ENCODE data around the gene RFTN2. TPM values are rescaled to one million over a fixed set of nuclear protein-coding genes. Genes with fewer than 3 reads are reported as not detected.
"Not testable (repeated sequence)": the region's sequence is repeated elsewhere in the genome, so short reads cannot be mapped to it uniquely, and the experiment has no call there.

RFTN2 gene
- total RNA-seq, 2 experiments from 2014 or later = 0.08 to 0.88 TPM

DNA sequence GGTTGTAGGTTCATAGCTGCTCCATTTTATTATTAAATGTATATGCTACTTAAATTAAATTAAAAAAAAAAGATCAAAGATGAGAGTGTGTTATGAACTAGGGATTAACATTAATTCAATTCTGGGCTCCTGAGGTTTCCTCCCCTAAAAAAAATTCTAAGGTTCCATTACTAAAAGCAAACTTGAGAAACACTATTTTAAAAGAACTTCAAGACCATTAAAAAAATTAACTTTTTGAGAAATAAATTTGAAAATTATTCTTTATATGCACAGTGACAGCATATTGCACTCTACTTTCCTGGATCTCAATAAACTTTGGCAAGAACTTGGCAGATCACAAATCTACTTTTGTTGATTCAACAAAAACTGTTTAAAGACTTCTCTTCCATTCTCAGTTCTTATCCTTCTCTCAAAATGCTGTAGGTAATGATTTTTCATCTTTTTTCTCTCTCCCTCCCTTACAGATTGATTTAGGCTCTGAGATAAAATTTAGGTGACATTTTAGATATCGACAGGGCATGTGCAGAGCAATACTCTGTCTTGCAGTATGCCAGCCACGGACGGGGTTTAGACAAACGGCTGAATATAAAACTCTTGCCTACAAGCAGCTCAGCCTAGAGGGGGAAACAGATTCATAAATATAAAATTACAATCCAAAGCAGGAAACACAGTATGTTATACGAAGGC, 29.2 kb upstream of the RFTN2 start:
- no peaks in the 10 kb centered on the region for H3K27me3 Mint-ChIP-seq
- DNase-seq (no peak), ATAC-seq (ENCODE audit: low read depth) (peak; percentile 39)
- H3K27ac Mint-ChIP-seq = peak overlapping the region; percentile 94
- POLR2A ChIA-PET = interaction anchor here (0.9 to 2.6 kb wide), 5 partner anchors 11 to 274 kb away, joined by 3 to 18 read pairs (median 6); partner anchors contain the start of genes HSPD1, HSPE1, MOB4 and SF3B1
- peaks cover 4% of the 10 kb centered on the region for H3K9me3 Mint-ChIP-seq
- H3K4me1 Mint-ChIP-seq = peaks cover 30% of the 10 kb centered on the region
- peak overlapping the region; percentile 89 for H3K4me3 Mint-ChIP-seq
- H3K36me3 Mint-ChIP-seq = peaks cover 12% of the 10 kb centered on the region

- H3K4me1 Mint-ChIP-seq = peaks cover 14% of the 10 kb centered on the region
- no peak for ATAC-seq (ENCODE audit: low read depth)
- POLR2A ChIA-PET = no interaction called here
- DNase-seq = no peak
- H3K27me3 Mint-ChIP-seq = no peaks in the 10 kb centered on the region
- no peak overlapping the region for H3K27ac Mint-ChIP-seq
- peaks cover 7% of the 10 kb centered on the region for H3K9me3 Mint-ChIP-seq
- H3K36me3 Mint-ChIP-seq = peaks cover 6% of the 10 kb centered on the region
- H3K4me3 Mint-ChIP-seq = no peak overlapping the region
Measured at GRCh38 chr2:197700960-197701359, 25.6 kb upstream of the RFTN2 start.

DNA sequence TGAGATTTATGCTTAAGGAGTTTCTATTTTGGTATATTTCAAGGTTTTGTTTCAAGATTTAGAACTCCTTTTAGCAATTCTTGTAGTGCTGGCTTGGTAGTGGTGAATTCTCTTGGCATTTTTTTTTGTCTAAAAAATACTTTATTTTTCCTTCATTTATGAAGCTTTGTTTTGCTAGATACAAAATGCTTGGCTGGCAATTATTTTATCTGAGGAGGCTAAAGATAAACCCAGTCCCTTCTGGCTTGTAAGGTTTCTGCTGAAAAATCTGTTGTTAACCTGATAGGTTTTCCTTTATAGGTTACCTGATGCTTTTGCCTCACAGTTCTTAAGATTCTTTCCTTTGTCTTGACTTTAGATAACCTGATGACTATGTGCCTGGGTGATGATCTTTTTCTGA, 24.3 kb upstream of the RFTN2 start:
- H3K36me3 Mint-ChIP-seq; ATAC-seq (ENCODE audit: low read depth); DNase-seq; H3K27me3 Mint-ChIP-seq; H3K27ac Mint-ChIP-seq; H3K4me3 Mint-ChIP-seq: not testable (repeated sequence)
- POLR2A ChIA-PET = interaction anchor here (0.6 kb wide), 1 partner anchor 145 kb away, joined by 3 read pairs; no protein-coding TSS in a partner anchor
- Mint-ChIP-seq H3K9me3 (peaks cover 10% of the 10 kb centered on the region), H3K4me1 (peaks cover 14% of the 10 kb centered on the region)

- H3K36me3 Mint-ChIP-seq, POLR2A ChIA-PET: not testable (repeated sequence)
Measured at GRCh38 chr2:197696571-197696970, 21.2 kb upstream of the RFTN2 start.

GRCh38 chr2:197695971-197696370, 20.6 kb upstream of the RFTN2 start:
- H3K36me3 Mint-ChIP-seq; H3K27me3 Mint-ChIP-seq; H3K4me3 Mint-ChIP-seq; DNase-seq; H3K27ac Mint-ChIP-seq; ATAC-seq (ENCODE audit: low read depth); POLR2A ChIA-PET: not testable (repeated sequence)
- peaks cover 11% of the 10 kb centered on the region for H3K9me3 Mint-ChIP-seq
- peaks cover 10% of the 10 kb centered on the region for H3K4me1 Mint-ChIP-seq

More at GRCh38 chr2:197696571-197696970, 21.2 kb upstream of the RFTN2 start:
- DNase-seq; H3K4me3 Mint-ChIP-seq; H3K27me3 Mint-ChIP-seq; ATAC-seq (ENCODE audit: low read depth); H3K27ac Mint-ChIP-seq: not testable (repeated sequence)
- Mint-ChIP-seq H3K9me3 (peaks cover 11% of the 10 kb centered on the region), H3K4me1 (peaks cover 10% of the 10 kb centered on the region)

GRCh38 chr2:197695206-197695605, 19.8 kb upstream of the RFTN2 start:
- H3K36me3 Mint-ChIP-seq; H3K27ac Mint-ChIP-seq; POLR2A ChIA-PET; DNase-seq; ATAC-seq (ENCODE audit: low read depth); H3K27me3 Mint-ChIP-seq; H3K9me3 Mint-ChIP-seq; H3K4me3 Mint-ChIP-seq: not testable (repeated sequence)
- H3K4me1 Mint-ChIP-seq = peaks cover 10% of the 10 kb centered on the region

DNA sequence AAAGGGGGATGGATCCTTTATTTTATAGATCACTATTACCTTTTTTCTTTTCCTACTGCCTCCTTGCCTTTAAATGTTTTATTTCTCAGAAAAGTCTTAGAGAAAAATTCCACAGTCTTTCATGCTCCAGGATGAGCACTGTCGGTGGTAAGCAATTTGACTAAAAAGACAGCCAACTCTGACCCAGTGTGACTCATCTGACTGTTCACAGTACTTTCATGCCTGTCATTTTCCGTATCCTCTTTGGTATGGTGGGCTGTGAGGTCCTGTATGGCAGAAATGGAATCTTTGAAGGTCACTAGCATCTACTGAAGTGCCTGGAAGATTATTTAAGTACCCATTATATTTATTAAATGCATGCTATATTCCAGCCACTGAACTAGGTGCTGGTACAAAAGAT, 2.1 kb upstream of the RFTN2 start:
- Mint-ChIP-seq H3K9me3 (peaks cover 2% of the 10 kb centered on the region), H3K4me1 (peaks cover 1% of the 10 kb centered on the region), H3K27ac (no peak overlapping the region), H3K4me3 (no peak overlapping the region), H3K36me3 (peaks cover 2% of the 10 kb centered on the region), H3K27me3 (peaks cover 18% of the 10 kb centered on the region)
- ATAC-seq (ENCODE audit: low read depth) (no peak), DNase-seq (no peak)
- POLR2A ChIA-PET = no interaction called here

DNA sequence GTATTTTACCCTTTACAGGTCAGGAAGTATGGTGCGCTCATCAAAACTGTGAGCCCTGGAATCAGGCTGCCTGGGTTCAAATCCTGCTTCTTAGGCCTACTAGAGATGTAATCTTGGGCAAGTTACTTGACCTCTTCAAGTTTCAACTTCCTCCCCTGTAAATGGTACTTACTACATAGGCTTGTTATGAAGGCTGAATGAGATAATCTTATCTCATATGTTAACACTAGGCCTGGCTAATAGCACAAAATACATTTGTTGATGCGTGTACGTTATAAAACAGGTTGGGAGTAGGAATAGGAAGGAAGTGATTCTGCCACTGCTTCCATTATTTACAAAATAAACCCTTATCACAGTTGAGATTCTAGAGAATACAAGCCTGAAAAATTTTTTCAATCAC, 1.7 kb upstream of the RFTN2 start:
- H3K27ac Mint-ChIP-seq = no peak overlapping the region

DNA sequence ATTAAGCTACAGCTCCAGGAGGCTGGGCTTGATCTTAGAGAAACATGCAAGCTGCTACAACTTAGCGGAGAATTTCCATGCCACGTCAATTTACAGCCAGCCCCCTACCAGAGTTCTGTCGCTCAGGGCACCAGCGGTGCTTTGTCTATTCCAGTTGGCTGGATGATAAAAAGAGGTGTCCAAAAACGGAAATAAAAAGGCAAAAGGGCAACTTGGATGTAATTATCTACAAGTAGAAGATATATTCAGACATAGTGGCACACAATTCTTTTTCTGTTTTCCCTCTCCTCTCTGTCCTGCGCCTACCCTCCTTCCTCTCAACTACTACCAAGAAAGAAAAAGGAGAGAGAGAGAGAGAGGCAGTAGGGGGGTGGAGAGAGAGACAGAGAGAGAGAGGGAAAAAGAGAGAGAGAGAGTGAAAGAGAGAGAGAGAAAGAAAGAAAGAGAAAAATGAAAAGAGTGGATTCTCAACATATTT, 363 bp upstream of the RFTN2 start:
- H3K4me1 Mint-ChIP-seq = peaks cover 1% of the 10 kb centered on the region
- ATAC-seq (ENCODE audit: low read depth) = no peak
- peaks cover 20% of the 10 kb centered on the region for H3K27me3 Mint-ChIP-seq
- H3K36me3 Mint-ChIP-seq = no peaks in the 10 kb centered on the region
- POLR2A ChIA-PET = interaction anchor here (0.5 kb wide), 1 partner anchor 347 kb away, joined by 3 read pairs; no protein-coding TSS in a partner anchor
- no peak overlapping the region for H3K27ac Mint-ChIP-seq
- DNase-seq = no peak
- no peak overlapping the region for H3K4me3 Mint-ChIP-seq
- H3K9me3 Mint-ChIP-seq = no peaks in the 10 kb centered on the region

More for the DNA sequence above, 1.7 kb upstream of the RFTN2 start:
- DNase-seq (no peak), ATAC-seq (ENCODE audit: low read depth) (no peak)
- Mint-ChIP-seq H3K27me3 (peaks cover 20% of the 10 kb centered on the region), H3K9me3 (no peaks in the 10 kb centered on the region), H3K36me3 (no peaks in the 10 kb centered on the region), H3K4me3 (no peak overlapping the region), H3K4me1 (peaks cover 1% of the 10 kb centered on the region)
- POLR2A ChIA-PET = no interaction called here

GRCh38 chr2:197674591-197674990, 796 bp downstream of the RFTN2 start:
- Mint-ChIP-seq H3K4me3 (no peak overlapping the region), H3K27ac (no peak overlapping the region), H3K4me1 (peaks cover 1% of the 10 kb centered on the region), H3K27me3 (peaks cover 20% of the 10 kb centered on the region), H3K36me3 (no peaks in the 10 kb centered on the region), H3K9me3 (peaks cover 2% of the 10 kb centered on the region)
- POLR2A ChIA-PET = no interaction called here
- DNase-seq = no peak
- no peak for ATAC-seq (ENCODE audit: low read depth)

GRCh38 chr2:197674060-197674459, 1.3 kb downstream of the RFTN2 start:
- no peak overlapping the region for H3K27ac Mint-ChIP-seq
- peaks cover 1% of the 10 kb centered on the region for H3K4me1 Mint-ChIP-seq
- POLR2A ChIA-PET = no interaction called here
- DNase-seq (no peak), ATAC-seq (ENCODE audit: low read depth) (no peak)
- H3K9me3 Mint-ChIP-seq = peaks cover 2% of the 10 kb centered on the region
- H3K4me3 Mint-ChIP-seq = no peak overlapping the region
- no peaks in the 10 kb centered on the region for H3K36me3 Mint-ChIP-seq
- H3K27me3 Mint-ChIP-seq = peaks cover 19% of the 10 kb centered on the region

GRCh38 chr2:197673606-197674005, 1.8 kb downstream of the RFTN2 start:
- Mint-ChIP-seq H3K36me3 (no peaks in the 10 kb centered on the region), H3K27ac (no peak overlapping the region), H3K9me3 (peaks cover 2% of the 10 kb centered on the region), H3K27me3 (peaks cover 18% of the 10 kb centered on the region), H3K4me1 (peaks cover 1% of the 10 kb centered on the region), H3K4me3 (no peak overlapping the region)
- no peak for ATAC-seq (ENCODE audit: low read depth)
- DNase-seq = no peak
- POLR2A ChIA-PET = no interaction called here

DNA sequence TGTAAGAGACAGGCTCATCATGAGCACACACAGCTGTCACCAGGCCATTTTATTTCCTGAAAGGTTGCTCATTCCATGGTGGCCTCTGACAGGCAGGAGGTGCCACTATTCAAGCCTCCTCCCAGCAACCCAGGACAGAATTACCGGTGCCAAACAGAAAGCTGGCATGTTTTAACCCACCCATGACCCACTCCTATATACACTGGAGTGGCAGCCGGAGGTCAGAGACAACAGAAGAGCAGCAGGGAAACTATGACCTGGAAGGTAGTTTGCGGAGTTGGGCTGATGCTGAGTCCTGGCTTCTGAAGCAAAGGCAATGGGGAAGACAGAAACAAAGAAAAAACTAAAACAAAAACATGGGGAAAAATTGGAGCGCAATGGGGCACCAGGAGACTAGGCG, 2.3 kb downstream of the RFTN2 start:
- POLR2A ChIA-PET = no interaction called here
- peaks cover 1% of the 10 kb centered on the region for H3K4me1 Mint-ChIP-seq
- H3K27ac Mint-ChIP-seq = no peak overlapping the region
- H3K27me3 Mint-ChIP-seq = peaks cover 18% of the 10 kb centered on the region
- H3K36me3 Mint-ChIP-seq = no peaks in the 10 kb centered on the region
- no peak for ATAC-seq (ENCODE audit: low read depth)
- DNase-seq = no peak
- H3K9me3 Mint-ChIP-seq = peaks cover 2% of the 10 kb centered on the region
- no peak overlapping the region for H3K4me3 Mint-ChIP-seq

DNA sequence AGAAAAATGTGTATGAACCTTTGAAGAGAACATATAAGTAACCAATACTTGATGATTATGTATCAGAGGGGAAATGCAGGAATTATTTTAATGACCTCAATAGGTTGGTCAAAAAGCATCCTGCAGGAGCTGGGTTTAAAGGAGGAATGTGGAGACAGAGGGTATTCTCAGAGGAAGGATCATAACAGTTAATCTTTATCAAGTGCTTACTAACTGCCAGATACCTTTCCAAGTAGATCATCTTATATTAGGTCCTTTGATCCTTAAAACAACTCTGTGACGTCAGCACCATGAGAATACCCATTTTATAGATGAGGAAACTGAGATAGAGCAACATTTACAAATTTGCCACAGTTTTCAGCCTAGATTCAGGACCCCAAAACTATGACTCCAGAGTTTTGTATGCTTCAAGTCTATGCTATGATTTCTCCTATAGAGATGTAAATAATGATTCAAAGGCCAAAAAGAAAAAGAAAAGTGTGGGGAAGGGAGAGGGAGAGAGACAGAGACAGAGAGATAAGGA, 3.0 kb downstream of the RFTN2 start:
- no peak for DNase-seq
- POLR2A ChIA-PET = no interaction called here
- H3K9me3 Mint-ChIP-seq = peaks cover 4% of the 10 kb centered on the region
- no peak overlapping the region for H3K4me3 Mint-ChIP-seq
- peaks cover 1% of the 10 kb centered on the region for H3K4me1 Mint-ChIP-seq
- peaks cover 2% of the 10 kb centered on the region for H3K36me3 Mint-ChIP-seq
- no peak overlapping the region for H3K27ac Mint-ChIP-seq
- ATAC-seq (ENCODE audit: low read depth) = no peak
- peaks cover 16% of the 10 kb centered on the region for H3K27me3 Mint-ChIP-seq
